ENCODE measurements around the gene EGFLAM. TPM values are rescaled to one million over a fixed set of nuclear protein-coding genes. Genes with fewer than 3 reads are reported as not detected.

EGFLAM gene
- total and polyA plus RNA-seq, 2 experiments from 2014 or later = 6.5 to 9.0 TPM

DNA sequence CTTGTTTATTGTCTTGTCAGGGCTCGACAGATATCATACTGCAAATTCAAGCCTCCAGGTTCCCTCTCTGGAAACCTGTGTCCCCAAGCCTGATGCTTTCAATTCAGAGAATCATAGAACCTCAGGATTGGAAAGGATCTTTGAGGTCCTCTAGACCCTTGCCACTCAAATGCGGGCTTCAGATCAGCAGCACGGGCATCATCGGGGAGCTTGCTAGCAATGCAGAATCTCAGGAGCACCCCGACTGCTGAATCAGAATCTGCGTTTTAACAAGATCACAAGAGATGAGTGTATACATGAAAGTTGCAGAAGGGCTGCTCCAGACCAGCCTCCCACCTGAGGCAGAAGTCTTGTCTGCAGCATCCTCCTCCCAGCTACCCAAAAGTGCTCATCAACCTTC, 13.1 kb upstream of the EGFLAM start:
- H3K4me2 ChIP-seq = no peak overlapping the region
- no peak for DNase-seq (ENCODE audit: low spot score)
- WGBS (ENCODE audit: low lambda C conversion rate, missing lambda C conversion rate) = 94% methylated on average over 6 of the region's 6 CpGs
- H3K4me3 ChIP-seq = no peak overlapping the region
- no peaks in the 10 kb centered on the region for H3K9me2 ChIP-seq (replicated peaks; ENCODE audit: insufficient read depth)
- no peaks in the 10 kb centered on the region for H3K27me3 ChIP-seq
- TF ChIP-seq EZH2phosphoT487 (IDR thresholded peaks at IDR 0.05; ENCODE audit: low read depth, severe bottlenecking, unreplicated experiment) (no peak), EZH2 (IDR thresholded peaks at IDR 0.05; ENCODE audit: borderline replicate concordance) (no peak)
- TF ChIP-seq, protein P1, sequence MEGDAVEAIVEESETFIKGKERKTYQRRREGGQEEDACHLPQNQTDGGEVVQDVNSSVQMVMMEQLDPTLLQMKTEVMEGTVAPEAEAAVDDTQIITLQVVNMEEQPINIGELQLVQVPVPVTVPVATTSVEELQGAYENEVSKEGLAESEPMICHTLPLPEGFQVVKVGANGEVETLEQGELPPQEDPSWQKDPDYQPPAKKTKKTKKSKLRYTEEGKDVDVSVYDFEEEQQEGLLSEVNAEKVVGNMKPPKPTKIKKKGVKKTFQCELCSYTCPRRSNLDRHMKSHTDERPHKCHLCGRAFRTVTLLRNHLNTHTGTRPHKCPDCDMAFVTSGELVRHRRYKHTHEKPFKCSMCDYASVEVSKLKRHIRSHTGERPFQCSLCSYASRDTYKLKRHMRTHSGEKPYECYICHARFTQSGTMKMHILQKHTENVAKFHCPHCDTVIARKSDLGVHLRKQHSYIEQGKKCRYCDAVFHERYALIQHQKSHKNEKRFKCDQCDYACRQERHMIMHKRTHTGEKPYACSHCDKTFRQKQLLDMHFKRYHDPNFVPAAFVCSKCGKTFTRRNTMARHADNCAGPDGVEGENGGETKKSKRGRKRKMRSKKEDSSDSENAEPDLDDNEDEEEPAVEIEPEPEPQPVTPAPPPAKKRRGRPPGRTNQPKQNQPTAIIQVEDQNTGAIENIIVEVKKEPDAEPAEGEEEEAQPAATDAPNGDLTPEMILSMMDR (IDR thresholded peaks at IDR 0.05; ENCODE audit: poor library complexity) = no peak
- H3K27ac ChIP-seq = no peak overlapping the region
- no peaks in the 10 kb centered on the region for H3K9me3 ChIP-seq (ENCODE audit: low read depth)
- H4K20me1 ChIP-seq (ENCODE audit: insufficient read depth, poor library complexity, severe bottlenecking) = no peaks in the 10 kb centered on the region
- H3K79me2 ChIP-seq = no peaks in the 10 kb centered on the region
- H3K4me1 ChIP-seq (ENCODE audit: insufficient read depth) = no peaks in the 10 kb centered on the region
- no peak overlapping the region for H2AFZ ChIP-seq
- no peaks in the 10 kb centered on the region for H3K36me3 ChIP-seq (replicated peaks; ENCODE audit: insufficient read depth, low read depth)

DNA sequence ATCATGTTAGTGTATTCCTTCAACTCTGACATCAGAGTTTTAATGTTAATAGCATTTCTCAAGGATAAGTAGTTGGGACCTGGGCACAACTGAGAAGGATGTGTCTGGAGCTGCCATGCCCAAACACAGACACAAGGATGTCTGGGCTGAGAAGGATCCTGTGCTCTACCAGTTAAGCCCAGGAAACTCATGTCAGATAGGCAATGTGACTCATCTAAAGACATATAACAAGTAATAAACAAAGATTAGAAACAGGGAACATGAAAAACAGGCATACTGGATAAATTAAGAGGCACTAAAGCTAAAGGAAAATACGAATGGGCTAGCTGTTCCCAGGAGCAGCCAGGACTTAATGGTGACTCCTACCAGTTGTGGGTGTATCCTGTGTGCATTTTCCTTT, 9.1 kb upstream of the EGFLAM start:
- 20% methylated on average over 1 of the region's 1 CpG for WGBS (ENCODE audit: low lambda C conversion rate, missing lambda C conversion rate)
- no peak overlapping the region for H3K4me2 ChIP-seq
- DNase-seq (ENCODE audit: low spot score) = peak; percentile 17
- no peaks in the 10 kb centered on the region for H3K4me1 ChIP-seq (ENCODE audit: insufficient read depth)
- H3K9me2 ChIP-seq (replicated peaks; ENCODE audit: insufficient read depth) = no peaks in the 10 kb centered on the region
- TF ChIP-seq EZH2 (IDR thresholded peaks at IDR 0.05; ENCODE audit: borderline replicate concordance) (no peak), EZH2phosphoT487 (IDR thresholded peaks at IDR 0.05; ENCODE audit: low read depth, severe bottlenecking, unreplicated experiment) (no peak)
- TF ChIP-seq, protein P1 (IDR thresholded peaks at IDR 0.05; ENCODE audit: poor library complexity) = no peak
- peaks cover 6% of the 10 kb centered on the region for H3K9me3 ChIP-seq (ENCODE audit: low read depth)
- H3K27ac ChIP-seq = peak overlapping the region; percentile 71
- H4K20me1 ChIP-seq (ENCODE audit: insufficient read depth, poor library complexity, severe bottlenecking) = no peaks in the 10 kb centered on the region
- no peak overlapping the region for H3K4me3 ChIP-seq
- no peaks in the 10 kb centered on the region for H3K79me2 ChIP-seq
- no peak overlapping the region for H2AFZ ChIP-seq
- H3K36me3 ChIP-seq (replicated peaks; ENCODE audit: insufficient read depth, low read depth) = no peaks in the 10 kb centered on the region
- H3K27me3 ChIP-seq = peaks cover 5% of the 10 kb centered on the region

DNA sequence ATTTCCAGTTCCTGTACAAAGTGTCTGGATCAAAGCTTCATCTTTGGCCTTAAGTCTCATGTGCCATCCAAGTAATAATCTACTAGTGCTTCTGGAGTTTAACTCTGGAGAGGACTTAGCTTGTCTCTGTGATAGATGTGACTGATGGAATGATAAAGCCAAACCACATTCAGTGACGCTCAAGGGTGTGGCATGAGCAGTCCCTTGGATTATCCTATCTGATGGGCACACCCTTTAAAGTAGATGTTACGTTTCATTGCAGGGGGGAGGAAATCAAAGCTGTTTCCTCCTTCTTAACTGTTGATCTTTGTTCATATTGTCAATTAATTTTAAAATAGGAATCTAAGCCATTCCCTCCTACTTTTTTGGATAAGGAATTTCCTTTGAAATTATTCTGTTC, 8.5 kb upstream of the EGFLAM start:
- Histone ChIP-seq H3K27ac (peak overlapping the region; percentile 54), H3K4me1 (ENCODE audit: insufficient read depth) (no peaks in the 10 kb centered on the region), H4K20me1 (ENCODE audit: insufficient read depth, poor library complexity, severe bottlenecking) (no peaks in the 10 kb centered on the region), H2AFZ (no peak overlapping the region), H3K36me3 (replicated peaks; ENCODE audit: insufficient read depth, low read depth) (no peaks in the 10 kb centered on the region), H3K79me2 (no peaks in the 10 kb centered on the region), H3K9me3 (ENCODE audit: low read depth) (peaks cover 6% of the 10 kb centered on the region), H3K27me3 (peaks cover 5% of the 10 kb centered on the region), H3K4me3 (no peak overlapping the region), H3K9me2 (replicated peaks; ENCODE audit: insufficient read depth) (no peaks in the 10 kb centered on the region), H3K4me2 (no peak overlapping the region)
- WGBS (ENCODE audit: low lambda C conversion rate, missing lambda C conversion rate) = 69% methylated on average over 2 of the region's 2 CpGs
- TF ChIP-seq, protein P1 (IDR thresholded peaks at IDR 0.05; ENCODE audit: poor library complexity) = no peak
- TF ChIP-seq EZH2phosphoT487 (IDR thresholded peaks at IDR 0.05; ENCODE audit: low read depth, severe bottlenecking, unreplicated experiment) = no peak
- no peak for DNase-seq (ENCODE audit: low spot score)
